Esophagus squamous epithelium (tissue), 4 donors: Measurements from ENCODE around the gene PKP4.

Experiments used
- CTCF ChIP-seq, 6 experiments: fragments of 450-650 bp in 4 of 6; fragments of 200-600 bp in 2 of 6; sonication (generic) in 2 of 6; IDR thresholded peaks; one replicate each; pipeline ENCODE4 v1.5.1; 2016 to 2019; ENCODE audit warnings: antibody characterized with exemption in 6 of 6, mild to moderate bottlenecking in 4 of 6, moderate library complexity in 4 of 6
- POLR2A ChIP-seq, 4 donors: fragments of 450-650 bp; IDR thresholded peaks; one replicate each; pipeline ENCODE4 v1.6.1; 2017; ENCODE audit warnings: antibody characterized with exemption in 4 of 4, mild to moderate bottlenecking in 4 of 4, moderate library complexity in 3 of 4

DNA sequence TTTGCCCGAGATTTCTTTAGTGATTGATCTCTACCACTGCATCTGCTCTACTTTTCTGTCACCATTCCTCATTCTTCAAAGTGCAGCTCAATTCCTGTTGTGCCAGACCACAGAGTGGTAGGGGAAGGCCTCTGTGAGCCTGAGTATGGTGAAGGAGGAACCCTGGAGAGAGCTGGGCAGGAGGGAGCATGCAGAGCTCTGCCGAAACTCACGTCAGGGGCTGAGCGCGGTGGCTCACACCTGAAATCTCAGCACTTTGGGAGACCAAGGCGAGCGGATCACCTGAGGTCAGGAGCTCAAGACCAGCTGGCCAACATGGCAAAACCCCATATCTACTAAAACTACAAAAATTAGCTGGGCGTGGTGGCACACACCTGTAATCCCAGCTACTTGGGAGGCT lies 54.1 kb downstream of the PKP4 start:
- no peak for TF ChIP-seq CTCF (IDR thresholded peaks at IDR 0.05)
- no peak for TF ChIP-seq POLR2A (IDR thresholded peaks at IDR 0.05)
